NCI-H226 (cell line): Measurements from ENCODE around the gene CD86.
"Not testable (repeated sequence)": the region's sequence is repeated elsewhere in the genome, so short reads cannot be mapped to it uniquely, and the experiment has no call there.

Source experiments
- DNase-seq: peaks from one replicate; pipeline ENCODE4 v3.0.0-alpha.2; 2015

The CD86 gene

DNA sequence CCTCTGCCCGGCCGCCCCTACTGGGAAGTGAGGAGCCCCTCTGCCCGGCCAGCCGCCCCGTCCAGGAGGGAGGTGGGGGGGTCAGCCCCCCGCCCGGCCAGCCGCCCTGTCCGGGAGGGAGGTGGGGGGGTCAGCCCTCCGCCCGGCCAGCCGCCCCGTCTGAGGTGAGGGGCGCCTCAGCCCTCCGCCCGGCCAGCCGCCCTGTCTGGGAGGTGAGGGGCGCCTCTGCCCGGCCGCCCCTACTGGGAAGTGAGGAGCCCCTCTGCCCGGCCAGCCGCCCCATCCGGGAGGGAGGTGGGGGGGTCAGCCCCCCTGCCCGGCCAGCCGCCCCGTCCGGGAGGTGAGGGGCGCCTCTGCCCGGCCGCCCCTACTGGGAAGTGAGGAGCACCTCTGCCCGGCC lies 109.8 kb downstream of the CD86 start:
- DNase-seq, result not testable (repeated sequence)

- DNase-seq, result no peak
These were observed 112.5 kb downstream of the CD86 start for GRCh38 chr3:122167630-122168029.

DNA sequence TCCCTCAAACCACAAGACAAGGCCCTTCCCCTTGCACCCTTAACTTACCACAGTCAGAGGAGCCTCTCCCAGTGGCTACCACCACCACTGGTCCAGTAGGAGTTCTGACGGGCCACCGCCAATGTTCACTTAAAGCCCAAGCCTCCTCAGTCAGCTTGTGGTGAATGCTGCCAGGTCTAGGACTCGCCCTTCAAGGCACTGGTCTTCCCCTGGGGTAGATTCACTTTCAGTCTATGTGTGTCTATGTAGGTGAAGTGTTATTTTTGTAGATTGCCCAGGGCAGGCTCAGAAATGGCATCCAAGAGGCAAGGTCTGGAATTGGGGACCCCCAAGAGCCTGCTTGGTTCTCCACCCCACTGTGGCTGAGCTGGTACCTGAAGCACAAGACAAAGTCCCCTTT lies 112.9 kb downstream of the CD86 start:
- no peak for DNase-seq

GRCh38 chr3:122169911-122170310 lies 114.7 kb downstream of the CD86 start:
- DNase-seq, result no peak
